GM18505 (cell line): ENCODE data around the gene PDF.
"Not testable (repeated sequence)": the region's sequence is repeated elsewhere in the genome, so short reads cannot be mapped to it uniquely, and the experiment has no call there.

Source experiments
- ATAC-seq: cut with Tn5 transposase; IDR thresholded peaks from one replicate; pipeline ENCODE4 v1.9.1; 2021; ENCODE audit not compliant: unreplicated experiment
- POLR2A ChIP-seq: IDR thresholded peaks from 4 replicates; pipeline ENCODE4 v1.6.1; 2011; ENCODE audit warnings: borderline replicate concordance; ENCODE audit not compliant: insufficient read depth, insufficient read length; ENCODE audit errors: extremely low read depth

The PDF gene

DNA sequence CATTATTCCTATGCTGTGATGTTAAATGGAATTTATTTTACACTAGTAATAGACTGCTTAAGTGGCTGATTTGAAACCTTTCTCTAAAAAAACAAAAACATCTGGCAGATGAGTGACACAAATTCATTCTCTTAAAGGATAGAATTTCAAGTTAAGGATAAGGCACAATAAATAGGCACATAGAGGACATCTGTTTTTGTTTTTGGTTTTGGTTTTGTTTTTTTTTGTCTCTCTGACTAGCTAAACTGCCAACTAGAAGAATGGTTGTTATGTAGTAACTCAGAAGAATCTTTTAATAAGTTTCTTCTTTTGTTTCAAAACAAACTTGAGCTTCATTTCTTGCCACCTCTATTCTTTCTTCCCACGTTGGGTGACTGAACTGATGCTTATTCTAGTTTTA lies 24.4 kb downstream of the PDF start:
- TF ChIP-seq POLR2A = no peak
- ATAC-seq = no peak

DNA sequence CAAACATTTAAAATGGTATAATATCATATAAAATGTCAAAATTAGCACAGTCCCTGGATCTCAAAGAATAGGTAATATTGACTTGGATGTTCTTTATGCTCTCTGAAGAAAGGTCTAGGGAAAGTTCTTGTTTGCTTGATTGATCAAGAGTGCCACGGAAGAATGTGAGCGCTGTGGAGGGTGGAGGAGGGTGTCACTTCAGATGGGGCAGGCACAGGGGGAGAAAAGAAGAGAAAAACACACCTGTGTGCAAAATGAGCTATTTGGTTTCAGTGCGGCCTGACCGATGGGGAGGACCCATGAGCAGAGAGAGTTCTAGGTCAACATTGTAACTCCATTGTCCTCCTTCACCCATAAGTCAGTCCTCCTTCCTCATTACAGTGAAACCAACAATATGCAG lies 28.1 kb downstream of the PDF start:
- ATAC-seq = no peak

DNA sequence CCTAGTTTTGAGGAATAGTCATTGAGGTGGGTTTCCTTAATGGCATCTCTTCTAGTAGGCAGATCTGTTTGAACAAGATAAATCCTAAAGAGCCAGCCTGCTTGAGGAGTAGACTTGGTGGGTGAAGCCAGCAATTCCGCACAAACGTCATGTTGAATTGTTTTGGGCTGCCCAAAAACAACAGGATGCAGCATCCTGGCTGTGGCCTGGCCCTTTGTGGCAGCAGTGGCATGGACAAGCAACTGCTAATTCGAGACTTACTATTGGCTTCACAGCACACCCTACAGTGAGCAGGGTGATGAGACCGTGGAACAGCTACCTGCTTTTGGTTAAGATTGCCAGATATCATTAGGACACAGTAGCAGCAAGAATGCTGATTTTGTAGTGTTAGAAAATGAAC lies 28.5 kb downstream of the PDF start:
- no peak for TF ChIP-seq POLR2A
- no peak for ATAC-seq

More for the DNA sequence above, 28.1 kb downstream of the PDF start:
- no peak for TF ChIP-seq POLR2A

DNA sequence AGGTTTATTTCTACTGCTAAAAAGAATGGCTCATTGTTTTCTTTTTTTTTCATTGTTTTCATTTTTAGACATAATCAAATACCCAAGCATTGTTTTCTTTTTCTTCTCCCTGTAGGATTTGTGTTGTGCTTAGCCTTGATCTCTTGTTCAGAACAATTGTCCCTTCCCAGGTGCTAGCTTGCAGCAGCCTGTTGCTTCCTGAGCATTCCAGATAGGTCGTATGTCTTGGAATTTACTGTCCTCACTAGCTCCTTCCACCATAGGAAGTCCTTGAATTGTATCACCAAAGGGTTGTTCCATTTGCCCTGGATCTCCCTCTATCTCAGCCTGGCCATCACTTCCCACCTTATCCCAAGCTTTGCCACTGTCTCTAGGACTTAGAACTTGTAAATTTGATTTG lies 29.2 kb downstream of the PDF start:
- ATAC-seq = no peak
- TF ChIP-seq POLR2A = no peak

GRCh38 chr16:69298261-69298660 lies 32.1 kb downstream of the PDF start:
- no peak for TF ChIP-seq POLR2A
- ATAC-seq = no peak

GRCh38 chr16:69296771-69297170 lies 33.6 kb downstream of the PDF start:
- not testable (repeated sequence) for ATAC-seq

DNA sequence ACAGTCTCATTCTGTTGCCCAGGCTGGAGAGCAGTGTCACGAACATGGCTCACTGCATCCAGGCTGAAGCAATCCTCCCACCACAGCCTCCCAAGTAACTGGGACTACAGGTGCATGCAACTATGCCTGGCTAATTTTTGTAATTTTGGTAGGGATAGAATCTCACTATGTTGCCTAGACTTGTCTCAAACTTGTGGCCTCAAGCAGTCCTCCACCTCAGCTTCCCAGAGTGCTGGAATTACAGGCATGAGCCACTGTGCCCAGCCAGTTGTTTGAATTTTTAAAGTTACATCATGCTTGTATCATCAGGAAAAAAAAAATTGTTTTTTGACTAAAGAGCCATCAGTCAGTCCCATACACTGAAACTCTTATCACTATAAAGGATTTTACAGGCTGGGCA lies 36.3 kb downstream of the PDF start:
- no peak for ATAC-seq
- no peak for TF ChIP-seq POLR2A

- TF ChIP-seq POLR2A = no peak
- ATAC-seq = no peak
These were observed 37.0 kb downstream of the PDF start for GRCh38 chr16:69293401-69293800.

DNA sequence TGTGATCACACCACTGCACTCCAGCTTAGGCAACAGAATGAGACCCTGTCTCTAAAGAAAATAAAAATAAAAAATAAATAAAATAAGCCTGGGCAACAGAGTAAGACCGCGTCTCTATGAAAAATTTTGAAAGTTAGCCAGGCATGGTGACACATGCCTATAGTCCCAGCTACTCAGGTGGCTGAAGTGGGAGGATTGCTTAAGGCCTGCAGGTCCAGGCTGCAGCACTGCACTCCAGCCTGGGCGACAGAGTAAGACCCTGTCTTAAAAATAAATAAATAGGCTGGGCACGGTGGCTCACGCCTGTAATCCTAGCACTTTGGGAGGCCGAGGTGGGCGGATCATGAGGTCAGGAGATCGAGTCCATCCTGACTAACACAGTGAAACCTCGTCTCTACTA lies 38.7 kb downstream of the PDF start:
- not testable (repeated sequence) for ATAC-seq

DNA sequence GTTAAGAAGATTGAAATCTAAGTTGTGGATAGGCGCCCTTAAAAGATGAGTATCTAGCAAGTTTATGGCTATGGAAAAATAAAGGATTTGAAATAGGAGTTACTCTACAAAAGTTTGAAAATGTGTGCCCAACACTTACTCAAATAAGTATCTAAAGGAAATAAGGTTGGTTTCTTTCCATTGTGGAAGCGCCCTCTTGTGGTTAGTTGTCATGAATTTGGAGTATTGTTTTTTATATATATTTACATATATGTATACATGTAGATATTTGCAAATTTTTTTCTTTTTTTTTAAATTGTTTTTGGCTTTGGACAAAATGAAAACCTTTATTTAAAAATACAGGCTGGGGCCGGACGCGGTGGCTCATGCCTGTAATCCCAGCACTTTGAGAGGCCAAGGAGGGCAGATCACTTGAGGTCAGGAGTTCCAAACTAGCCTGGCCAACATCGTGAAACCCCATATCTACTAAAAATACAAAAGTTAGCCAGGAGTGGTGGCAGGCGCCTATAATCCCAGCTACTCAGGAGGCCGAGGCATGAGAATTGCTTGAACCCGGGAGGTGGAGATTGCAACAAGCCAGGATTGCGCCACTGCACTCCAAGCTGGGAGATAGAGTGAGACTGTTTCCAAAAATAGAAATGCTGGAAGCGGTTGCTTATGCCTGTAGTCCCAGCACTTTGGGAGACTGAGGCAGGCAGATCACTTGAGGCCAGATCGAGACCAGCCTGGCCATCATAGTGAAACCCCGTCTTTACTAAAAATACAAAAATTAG lies 43.3 kb downstream of the PDF start:
- TF ChIP-seq POLR2A = no peak
- no peak for ATAC-seq

GRCh38 chr16:69285240-69285639 lies 45.1 kb downstream of the PDF start:
- no peak for ATAC-seq
- TF ChIP-seq POLR2A = no peak

GRCh38 chr16:69283851-69284250 lies 46.5 kb downstream of the PDF start:
- ATAC-seq = no peak
- TF ChIP-seq POLR2A = no peak

DNA sequence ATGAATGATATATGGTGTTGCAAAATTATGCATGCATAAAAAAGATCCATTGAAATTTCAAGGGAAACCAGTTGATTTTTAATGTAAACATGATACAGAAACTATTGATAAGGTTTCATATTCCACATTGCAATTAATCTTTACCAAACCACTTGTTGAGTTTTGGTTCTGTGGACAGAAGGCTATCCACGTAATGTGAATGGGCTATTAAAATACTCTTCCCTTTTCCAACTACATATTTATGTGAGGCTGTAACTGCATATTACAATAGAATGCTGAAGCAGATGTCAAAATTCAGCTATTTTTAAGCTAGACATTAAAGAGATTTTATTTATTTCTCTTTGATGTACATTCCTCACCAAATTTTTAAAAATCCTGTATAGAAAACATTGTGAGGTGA lies 53.0 kb downstream of the PDF start:
- no peak for ATAC-seq

More for the DNA sequence above, 53.0 kb downstream of the PDF start:
- TF ChIP-seq POLR2A = no peak
